Panc1 (cell line): Measurements from ENCODE around the gene FOXA3.

Experiments
- CTCF ChIP-seq: fragments of 450-650 bp; IDR thresholded peaks from 2 replicates; pipeline ENCODE4 v1.5.1; 2017; ENCODE audit warnings: mild to moderate bottlenecking
- POLR2AphosphoS5 ChIP-seq: IDR thresholded peaks from 2 replicates; pipeline ENCODE4 v1.6.1; 2012; ENCODE audit warnings: mild to moderate bottlenecking, low read depth, low read length, moderate library complexity
- REST ChIP-seq, 2 experiments: IDR thresholded peaks; 2 replicates each; pipeline ENCODE4 v1.6.1; 2011 to 2012; ENCODE audit warnings: low read depth in 2 of 2, control low read depth in 1 of 2, low read length in 1 of 2, mild to moderate bottlenecking in 1 of 2, moderate library complexity in 1 of 2; ENCODE audit not compliant: insufficient read depth in 1 of 2
- SIN3A ChIP-seq: IDR thresholded peaks from 2 replicates; pipeline ENCODE4 v1.6.1; 2012; ENCODE audit warnings: low read depth, mild to moderate bottlenecking, low read length, moderate library complexity, borderline replicate concordance; ENCODE audit not compliant: insufficient read depth
- TCF7L2 ChIP-seq: IDR thresholded peaks from 2 replicates; pipeline ENCODE4 v1.6.1; 2011; ENCODE audit warnings: mild to moderate bottlenecking, low read depth, low read length, inconsistent platforms

- TF ChIP-seq TCF7L2 (no peak), POLR2AphosphoS5 (no peak), CTCF (no peak), SIN3A (no peak), REST (IDR thresholded peaks at IDR 0.05; ENCODE audit: insufficient read depth in 1 of 2, low read depth in 2 of 2, low read length in 1 of 2) (no peak)
Observed at GRCh38 chr19:45876411-45877197, 12.5 kb downstream of the FOXA3 start.
